Natural killer cell (primary cell): Measurements from ENCODE around the gene TMEM117. TPM values are rescaled to one million over a fixed set of nuclear protein-coding genes. Genes with fewer than 3 reads are reported as not detected.

Source experiments
- ATAC-seq, 3 donors: fragments of 150-1000 bp in 2 of 3; fragments of 200-7000 bp in 1 of 3; cut with Tn5 transposase; 1 replicate in 1 of 3; 2 replicates in 2 of 3; pipeline ENCODE4 v1.10.0; 2021; ENCODE audit warnings: mild to moderate bottlenecking in 2 of 3, moderate library complexity in 2 of 3
- DNase-seq, 2 donors: peaks; one replicate each; pipeline versions ENCODE4 v3.0.0 to v3.0.0-alpha.2; 2013 to 2021; ENCODE audit warnings: mixed read lengths in 1 of 2
- H3K27ac ChIP-seq: one replicate; pipeline ENCODE4 v1.5.1; 2013; ENCODE audit warnings: mild to moderate bottlenecking, low read length
- H3K27me3 ChIP-seq: one replicate; pipeline ENCODE4 v1.6.1; 2013; ENCODE audit warnings: low read length; ENCODE audit not compliant: control insufficient read depth, insufficient read depth
- H3K36me3 ChIP-seq: one replicate; pipeline ENCODE4 v1.6.1; 2013; ENCODE audit warnings: low read length; ENCODE audit not compliant: control insufficient read depth, insufficient read depth
- H3K4me1 ChIP-seq: one replicate; pipeline ENCODE4 v1.6.1; 2013; ENCODE audit warnings: low read length; ENCODE audit not compliant: control insufficient read depth, insufficient read depth
- H3K4me3 ChIP-seq: one replicate; pipeline ENCODE4 v1.5.1; 2013; ENCODE audit warnings: low read length
- H3K9me3 ChIP-seq: one replicate; pipeline ENCODE4 v1.6.1; 2013; ENCODE audit warnings: low read length; ENCODE audit not compliant: control insufficient read depth, insufficient read depth
- H3K27ac Mint-ChIP-seq, 2 donors: one replicate each; pipeline ENCODE4 v1.8.0; 2022; ENCODE audit warnings: mild to moderate bottlenecking in 2 of 2, mixed read lengths in 2 of 2, moderate library complexity in 1 of 2
- H3K27me3 Mint-ChIP-seq, 2 donors: one replicate each; pipeline ENCODE4 v1.8.0; 2022; ENCODE audit warnings: low read depth in 2 of 2, mixed read lengths in 2 of 2
- H3K36me3 Mint-ChIP-seq: one replicate; pipeline ENCODE4 v1.8.0; 2022; ENCODE audit warnings: mixed read lengths
- H3K4me1 Mint-ChIP-seq, 2 donors: one replicate each; pipeline ENCODE4 v1.8.0; 2022; ENCODE audit warnings: mixed read lengths in 2 of 2
- H3K4me3 Mint-ChIP-seq: one replicate; pipeline ENCODE4 v1.8.0; 2022; ENCODE audit warnings: mild to moderate bottlenecking, moderate library complexity, mixed read lengths
- H3K9me3 Mint-ChIP-seq, 2 donors: one replicate each; pipeline ENCODE4 v1.8.0; 2022; ENCODE audit warnings: mixed read lengths in 2 of 2
- WGBS: methylation state at CpG from one replicate; pipeline ENCODE4 v1.1.7; 2013; ENCODE audit warnings: missing lambda C conversion rate; ENCODE audit not compliant: insufficient coverage; 5-methylcytosine and 5-hydroxymethylcytosine counted together
- intact Hi-C: fragments of 100-400 bp; cut with micrococcal nuclease; formaldehyde crosslinking; loops from one replicate; pipeline ENCODE4 v1.14.2; 2022
- total RNA-seq, 4 donors: library from RNA; stranded (reverse); fragments of 120-200 nt in 1 of 4; gene quantifications; one replicate each; pipeline versions ENCODE4 v1.2.3 to v1.2.4, GENCODE V29; 2013 to 2022
- TF ChIP-seq, protein P1 (sequence below): fragments of 200-600 bp; IDR thresholded peaks from one replicate; pipeline ENCODE4 v1.8.0; 2022; ENCODE audit warnings: antibody characterized with exemption

TMEM117 gene
- total RNA-seq, 3 donors from 2014 or later (not counting 1 experiment from before 2014, with no cell fraction given) = 7.1 to 8.1 (median 7.9) TPM

DNA sequence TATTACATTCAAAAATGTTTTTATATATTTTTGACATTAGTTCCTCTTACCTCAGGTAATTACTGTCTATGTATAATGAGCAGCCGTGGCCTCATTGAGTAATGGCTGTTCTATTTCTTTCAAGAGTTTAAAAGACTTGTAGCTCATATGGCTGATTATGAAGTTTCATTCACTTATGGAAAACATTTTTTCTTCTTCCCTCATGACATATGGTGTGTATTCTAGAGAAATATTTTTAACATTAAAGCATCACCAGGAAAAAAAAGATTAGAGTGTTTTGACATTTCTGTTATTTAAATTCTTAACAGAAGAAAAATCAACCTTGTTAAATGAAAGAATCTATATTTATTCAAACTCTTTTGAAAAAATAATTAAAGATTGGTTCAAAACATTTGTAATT is 422.4 kb downstream of the TMEM117 start:
- DNase-seq (no peak), ATAC-seq (no peak)
- no CpG with 5 or more reads among the region's 1 CpG for WGBS
- no peak overlapping the region for H3K4me3 Mint-ChIP-seq
- H3K27ac Mint-ChIP-seq = no peak overlapping the region
- H3K36me3 ChIP-seq = no peaks in the 10 kb centered on the region
- no peaks in the 10 kb centered on the region for H3K4me1 Mint-ChIP-seq
- no peak overlapping the region for H3K4me3 ChIP-seq
- no peak overlapping the region for H3K27ac ChIP-seq
- no peaks in the 10 kb centered on the region for H3K27me3 ChIP-seq
- TF ChIP-seq, protein P1, sequence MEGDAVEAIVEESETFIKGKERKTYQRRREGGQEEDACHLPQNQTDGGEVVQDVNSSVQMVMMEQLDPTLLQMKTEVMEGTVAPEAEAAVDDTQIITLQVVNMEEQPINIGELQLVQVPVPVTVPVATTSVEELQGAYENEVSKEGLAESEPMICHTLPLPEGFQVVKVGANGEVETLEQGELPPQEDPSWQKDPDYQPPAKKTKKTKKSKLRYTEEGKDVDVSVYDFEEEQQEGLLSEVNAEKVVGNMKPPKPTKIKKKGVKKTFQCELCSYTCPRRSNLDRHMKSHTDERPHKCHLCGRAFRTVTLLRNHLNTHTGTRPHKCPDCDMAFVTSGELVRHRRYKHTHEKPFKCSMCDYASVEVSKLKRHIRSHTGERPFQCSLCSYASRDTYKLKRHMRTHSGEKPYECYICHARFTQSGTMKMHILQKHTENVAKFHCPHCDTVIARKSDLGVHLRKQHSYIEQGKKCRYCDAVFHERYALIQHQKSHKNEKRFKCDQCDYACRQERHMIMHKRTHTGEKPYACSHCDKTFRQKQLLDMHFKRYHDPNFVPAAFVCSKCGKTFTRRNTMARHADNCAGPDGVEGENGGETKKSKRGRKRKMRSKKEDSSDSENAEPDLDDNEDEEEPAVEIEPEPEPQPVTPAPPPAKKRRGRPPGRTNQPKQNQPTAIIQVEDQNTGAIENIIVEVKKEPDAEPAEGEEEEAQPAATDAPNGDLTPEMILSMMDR = no peak
- peaks cover 4 to 9% of the 10 kb centered on the region in 2 donors for H3K9me3 Mint-ChIP-seq
- H3K36me3 Mint-ChIP-seq = no peaks in the 10 kb centered on the region
- no peaks in the 10 kb centered on the region for H3K4me1 ChIP-seq
- H3K27me3 Mint-ChIP-seq = no peaks in the 10 kb centered on the region
- H3K9me3 ChIP-seq = peaks cover 3% of the 10 kb centered on the region
- intact Hi-C loops = no loop called here

DNA sequence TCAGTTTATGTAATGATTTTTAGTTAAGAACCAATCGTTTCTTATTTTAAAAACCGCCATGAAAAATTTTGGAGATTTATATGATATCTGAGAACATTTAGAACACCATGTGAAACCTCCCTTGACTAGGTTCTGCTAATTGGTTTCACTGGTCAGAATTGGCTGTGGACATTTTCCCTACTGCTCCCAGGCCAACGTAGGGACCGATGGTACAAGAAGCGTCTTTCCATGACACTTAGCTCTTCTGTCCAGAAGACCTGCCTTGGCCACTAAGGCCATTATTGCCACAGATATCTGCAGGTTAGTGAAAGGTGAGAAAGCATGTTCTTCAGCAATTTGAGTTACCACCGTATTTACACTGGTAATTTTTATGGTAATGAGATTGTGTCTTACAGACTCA is 424.0 kb downstream of the TMEM117 start:
- Mint-ChIP-seq H3K36me3 (no peaks in the 10 kb centered on the region), H3K27me3 (no peaks in the 10 kb centered on the region), H3K27ac (no peak overlapping the region), H3K4me3 (no peak overlapping the region), H3K4me1 (no peaks in the 10 kb centered on the region), H3K9me3 (peaks cover 2 to 9% of the 10 kb centered on the region in 2 donors)
- Histone ChIP-seq H3K27me3 (no peaks in the 10 kb centered on the region), H3K27ac (no peak overlapping the region), H3K4me1 (no peaks in the 10 kb centered on the region), H3K36me3 (no peaks in the 10 kb centered on the region), H3K4me3 (no peak overlapping the region), H3K9me3 (peaks cover 3% of the 10 kb centered on the region)
- 96% methylated on average over 4 of the region's 6 CpGs for WGBS
- TF ChIP-seq, protein P1 = no peak
- intact Hi-C loops = no loop called here
- DNase-seq = no peak
- no peak for ATAC-seq

DNA sequence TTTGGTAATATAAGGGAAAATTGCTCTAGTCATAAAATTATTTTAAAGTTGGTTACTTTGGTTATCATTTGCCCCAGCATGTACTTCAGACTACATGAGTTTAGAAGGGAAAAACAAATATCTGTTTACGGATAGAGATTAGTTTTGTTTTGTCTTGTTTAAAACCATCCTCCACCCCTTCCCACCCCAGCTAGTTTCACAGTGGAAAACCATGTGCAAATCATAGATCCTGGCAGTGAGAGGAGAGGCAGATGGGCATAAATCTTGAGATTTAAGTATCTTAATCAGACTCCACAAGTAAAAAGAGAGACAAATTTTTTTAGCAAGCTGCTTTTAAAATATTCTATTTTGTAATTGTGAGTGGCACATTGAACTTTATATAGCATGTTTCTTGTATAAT is 424.7 kb downstream of the TMEM117 start:
- Mint-ChIP-seq H3K4me3 (no peak overlapping the region), H3K27ac (no peak overlapping the region), H3K9me3 (peaks cover 4 to 14% of the 10 kb centered on the region in 2 donors), H3K4me1 (no peaks in the 10 kb centered on the region), H3K27me3 (no peaks in the 10 kb centered on the region), H3K36me3 (no peaks in the 10 kb centered on the region)
- no peaks in the 10 kb centered on the region for H3K36me3 ChIP-seq
- H3K27me3 ChIP-seq = no peaks in the 10 kb centered on the region
- ATAC-seq (no peak), DNase-seq (no peak)
- no peaks in the 10 kb centered on the region for H3K4me1 ChIP-seq
- no peak overlapping the region for H3K27ac ChIP-seq
- intact Hi-C loops = no loop called here
- H3K9me3 ChIP-seq = peaks cover 3% of the 10 kb centered on the region
- TF ChIP-seq, protein P1 = no peak
- no CpG with 5 or more reads among the region's 1 CpG for WGBS
- H3K4me3 ChIP-seq = no peak overlapping the region

DNA sequence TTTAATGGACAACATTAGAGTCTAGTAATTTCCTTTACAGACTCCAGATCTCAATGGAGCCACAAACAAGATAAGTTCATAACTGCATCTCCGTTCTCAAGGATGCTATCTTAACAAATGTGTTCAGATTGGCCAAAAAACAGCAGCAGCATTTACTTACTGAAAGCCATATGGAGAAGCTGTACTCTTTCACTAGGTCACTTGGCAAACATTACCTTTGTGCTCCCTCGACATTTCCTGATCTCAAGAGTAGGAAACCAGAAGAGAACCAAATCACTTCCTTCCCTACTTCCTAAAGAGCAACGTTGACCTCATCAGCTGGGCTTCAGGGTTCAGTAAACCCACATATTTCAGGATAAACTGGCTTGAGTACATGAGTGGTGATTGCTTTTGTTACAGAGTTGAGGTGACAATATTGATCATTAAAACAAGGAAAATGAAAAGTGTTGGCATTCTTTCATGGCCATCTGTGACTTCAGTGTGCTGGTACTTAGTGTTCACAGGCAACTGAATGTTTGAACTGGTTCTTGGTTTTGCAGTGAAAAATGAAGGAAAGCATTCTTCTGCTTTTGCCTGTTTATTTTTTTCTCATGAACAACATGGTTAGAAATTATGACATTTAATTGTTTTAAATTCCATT is 449.6 kb downstream of the TMEM117 start:
- Mint-ChIP-seq H3K4me3 (no peak overlapping the region), H3K4me1 (peaks cover 5% of the 10 kb centered on the region in 2 donors), H3K27me3 (no peaks in the 10 kb centered on the region), H3K9me3 (peaks cover 7 to 11% of the 10 kb centered on the region in 2 donors), H3K27ac (no peak overlapping the region), H3K36me3 (peaks cover 7% of the 10 kb centered on the region)
- ATAC-seq (no peak), DNase-seq (no peak)
- no peaks in the 10 kb centered on the region for H3K36me3 ChIP-seq
- WGBS = 16% methylated on average over 2 of the region's 3 CpGs
- TF ChIP-seq, protein P1 = no peak
- H3K27me3 ChIP-seq = no peaks in the 10 kb centered on the region
- H3K27ac ChIP-seq = no peak overlapping the region
- no peaks in the 10 kb centered on the region for H3K4me1 ChIP-seq
- H3K4me3 ChIP-seq = no peak overlapping the region
- intact Hi-C loops = no loop called here
- H3K9me3 ChIP-seq = peaks cover 2% of the 10 kb centered on the region
